NCI-H748 (cell line): ENCODE data around the gene OGFOD2.

Source experiments
- DNase-seq: peaks from one replicate; lab custom pipeline; 2025; ENCODE audit not compliant: unreplicated experiment; lab: John Stamatoyannopoulos, UW

OGFOD2 gene

DNA sequence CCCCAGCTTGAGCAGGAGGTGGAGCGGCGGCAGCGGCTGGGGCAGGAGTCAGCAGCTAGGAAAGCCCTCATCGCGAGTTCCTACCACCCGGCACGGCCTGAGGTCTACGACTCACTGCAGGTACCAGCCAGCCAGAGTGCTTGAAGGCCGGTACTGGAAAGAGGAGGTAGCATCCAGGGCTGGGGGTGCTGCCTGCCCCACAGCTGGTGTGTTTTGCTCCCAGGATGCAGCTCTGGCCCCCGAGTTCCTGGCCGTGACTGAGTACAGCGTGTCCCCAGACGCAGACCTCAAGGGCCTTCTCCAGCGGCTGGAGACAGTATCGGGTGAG, 1.6 kb downstream of the OGFOD2 start:
- DNase-seq, result no peak

DNA sequence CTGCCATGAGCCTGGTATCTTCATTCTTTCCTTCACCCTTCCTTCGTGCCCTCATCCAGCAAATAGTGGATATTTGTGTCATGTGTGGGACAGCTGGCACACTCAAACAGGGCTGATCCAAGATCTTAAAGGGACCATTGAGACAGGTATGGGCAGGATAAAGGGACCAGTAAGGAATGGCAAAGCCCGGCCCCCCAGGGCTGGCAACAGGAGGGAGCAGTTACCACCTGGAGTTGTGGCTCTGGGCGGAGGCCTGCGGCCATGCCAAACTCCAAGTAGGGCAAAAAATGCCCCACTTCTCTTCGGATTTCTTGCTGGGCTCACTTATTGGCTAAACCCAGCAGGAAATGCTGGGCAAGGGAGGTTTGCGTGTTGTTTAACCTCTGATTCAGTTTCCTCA, 2.1 kb downstream of the OGFOD2 start:
- no peak for DNase-seq

DNA sequence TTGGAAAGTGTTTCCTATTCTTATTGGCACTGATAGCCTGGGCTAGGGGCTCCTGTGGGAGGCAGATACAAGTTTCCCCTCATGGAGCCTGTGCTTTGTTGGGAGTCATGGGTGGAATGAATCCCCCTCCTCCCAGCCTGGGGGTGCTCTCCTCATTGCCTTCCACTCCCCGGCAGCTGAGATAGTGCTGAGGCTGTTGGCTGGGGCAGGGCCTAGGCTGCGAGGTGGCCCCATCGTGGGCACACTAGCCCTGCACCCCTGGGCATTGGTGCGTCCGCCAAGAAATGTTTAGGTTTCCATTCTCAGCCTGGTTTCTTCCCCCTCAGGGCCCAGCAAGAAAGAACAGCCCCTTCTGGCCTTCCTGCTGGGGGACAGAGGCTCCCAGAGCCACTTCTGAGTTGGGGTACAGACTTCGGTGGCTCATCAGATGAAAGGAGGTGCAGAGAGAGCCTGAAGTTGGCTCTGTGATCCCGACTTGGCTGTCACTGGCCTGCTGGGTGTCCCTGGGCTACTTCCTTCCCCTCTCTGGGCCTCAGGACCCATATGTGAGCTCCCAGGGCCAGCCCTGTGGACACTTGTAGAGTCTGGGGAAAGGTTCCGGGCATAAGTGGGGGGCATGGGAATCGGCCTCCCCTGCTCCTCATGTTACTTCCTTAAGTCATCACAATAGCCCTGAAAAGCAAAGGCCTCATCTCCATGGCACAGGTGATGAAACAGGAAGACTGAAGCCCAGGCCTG, 2.8 kb downstream of the OGFOD2 start:
- no peak for DNase-seq

DNA sequence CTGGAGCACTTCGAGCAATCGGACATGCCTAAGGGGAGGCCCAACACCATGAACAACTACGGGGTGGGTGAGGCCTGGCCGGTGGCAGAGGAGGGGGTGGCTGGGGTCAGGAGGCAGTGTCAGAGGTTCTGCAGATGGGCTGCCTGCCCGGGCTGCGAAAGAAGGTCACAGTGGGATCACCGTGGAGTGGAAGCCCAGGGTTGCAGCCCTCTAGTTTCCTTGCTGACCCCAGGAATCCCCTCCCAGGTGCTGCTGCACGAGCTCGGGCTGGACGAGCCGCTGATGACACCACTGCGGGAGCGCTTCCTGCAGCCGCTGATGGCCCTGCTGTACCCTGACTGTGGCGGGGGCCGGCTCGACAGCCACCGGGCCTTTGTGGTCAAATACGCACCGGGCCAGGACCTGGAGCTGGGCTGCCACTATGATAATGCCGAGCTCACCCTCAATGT, 3.5 kb downstream of the OGFOD2 start:
- DNase-seq, result no peak

DNA sequence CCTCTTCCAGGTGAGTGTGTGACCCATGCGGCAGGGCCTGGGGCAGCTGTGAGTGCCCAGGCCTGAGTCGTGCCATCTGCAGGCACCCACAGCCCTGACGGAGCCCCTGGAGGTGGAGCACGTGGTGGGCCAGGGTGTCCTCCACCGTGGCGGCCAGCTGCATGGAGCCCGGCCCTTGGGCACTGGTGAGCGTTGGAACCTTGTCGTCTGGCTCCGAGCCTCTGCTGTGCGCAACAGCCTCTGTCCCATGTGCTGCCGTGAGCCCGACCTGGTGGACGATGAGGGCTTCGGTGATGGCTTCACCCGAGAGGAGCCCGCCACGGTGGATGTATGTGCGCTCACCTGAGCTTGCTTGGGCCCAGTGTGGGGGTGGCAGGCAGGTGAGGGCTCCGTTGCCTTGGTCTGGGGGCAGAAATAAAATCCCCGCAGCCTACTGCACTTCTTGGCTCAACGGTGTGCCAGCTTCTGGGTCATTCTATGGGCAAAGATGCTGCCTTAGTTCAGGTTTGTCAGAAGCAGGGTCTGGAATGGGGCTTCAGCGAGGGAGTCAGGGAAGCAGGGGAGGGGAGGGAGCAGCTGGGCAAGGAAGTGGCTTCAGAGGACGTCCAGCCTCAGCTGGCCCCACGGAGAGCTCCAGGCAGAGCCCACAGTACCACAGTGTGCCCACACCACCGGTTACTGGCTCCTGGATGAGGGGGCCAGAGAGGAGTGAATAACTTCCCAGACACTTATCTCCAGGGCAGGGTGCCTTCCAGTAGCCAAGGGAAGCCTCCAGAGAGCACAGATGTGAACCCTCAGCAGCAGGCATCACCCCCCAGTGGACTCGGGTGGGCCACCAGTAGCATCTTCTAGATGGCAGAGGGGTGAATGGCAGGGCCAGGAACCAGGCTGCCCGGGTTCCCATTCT, 4.2 kb downstream of the OGFOD2 start:
- peak; percentile 36 for DNase-seq

DNA sequence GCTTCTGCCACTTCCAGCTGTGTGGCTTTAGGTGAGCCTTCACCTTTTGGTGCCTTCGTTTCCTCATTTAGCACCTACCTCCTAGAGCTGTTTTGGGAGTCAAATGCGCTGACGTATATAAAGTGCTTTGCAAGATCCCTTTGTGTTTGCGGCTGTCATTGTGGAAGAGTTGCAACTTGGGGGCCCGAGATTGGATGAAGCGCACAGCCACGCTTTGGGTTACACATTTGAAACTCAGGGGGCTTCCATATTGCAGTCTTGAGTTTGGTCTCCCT, 4.8 kb downstream of the OGFOD2 start:
- DNase-seq, result peak; percentile 44

DNA sequence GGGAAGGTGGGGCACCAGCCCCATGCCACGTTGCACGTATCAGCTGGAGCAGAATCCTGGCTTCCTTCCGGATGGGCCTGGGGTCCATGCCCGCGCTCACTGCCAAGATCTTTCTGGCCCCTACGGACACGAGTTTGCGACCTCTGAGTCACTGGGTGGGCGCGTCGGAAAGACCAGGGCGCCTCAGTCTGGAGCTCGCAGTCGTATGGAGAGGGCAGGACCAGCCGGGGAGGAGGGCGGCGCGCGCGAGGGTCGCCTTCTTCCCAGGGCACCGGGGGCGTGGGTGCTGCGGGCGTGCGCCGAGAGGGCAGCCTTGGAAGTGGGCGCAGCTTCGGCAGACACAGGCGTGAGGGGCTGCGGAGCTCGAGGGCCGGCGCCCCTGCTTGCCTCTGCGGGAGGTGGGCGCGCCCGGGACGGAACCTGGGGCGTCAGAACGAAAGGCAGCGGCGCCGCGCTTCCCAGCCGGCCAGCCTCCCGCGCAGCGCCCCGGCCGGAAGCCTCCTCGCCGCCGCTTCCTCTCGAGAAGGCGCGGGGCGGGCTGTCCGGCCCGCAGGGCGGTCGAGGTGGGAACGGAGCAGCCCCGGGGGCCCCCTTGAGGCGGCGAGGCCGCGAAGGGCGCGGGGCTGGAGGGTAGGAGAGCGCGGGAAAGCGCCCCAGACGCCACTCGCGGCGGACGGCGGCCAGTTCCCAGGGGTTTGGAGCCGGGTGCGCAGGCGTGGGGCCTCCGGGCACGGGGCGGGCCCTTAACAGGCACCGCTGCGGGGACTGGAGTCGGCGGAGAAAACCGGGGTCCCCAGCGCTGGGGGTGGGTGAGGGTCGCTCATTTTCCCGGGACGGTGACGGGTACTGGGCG, 5.4 kb downstream of the OGFOD2 start, which contains the start of gene ARL6IP4:
Gene ARL6IP4, plus strand, starts transcription at position 499 of the 853 bp plus-strand sequence. CDS start 459 bp downstream, outside the sequence.
- DNase-seq, result peak; percentile 70

DNA sequence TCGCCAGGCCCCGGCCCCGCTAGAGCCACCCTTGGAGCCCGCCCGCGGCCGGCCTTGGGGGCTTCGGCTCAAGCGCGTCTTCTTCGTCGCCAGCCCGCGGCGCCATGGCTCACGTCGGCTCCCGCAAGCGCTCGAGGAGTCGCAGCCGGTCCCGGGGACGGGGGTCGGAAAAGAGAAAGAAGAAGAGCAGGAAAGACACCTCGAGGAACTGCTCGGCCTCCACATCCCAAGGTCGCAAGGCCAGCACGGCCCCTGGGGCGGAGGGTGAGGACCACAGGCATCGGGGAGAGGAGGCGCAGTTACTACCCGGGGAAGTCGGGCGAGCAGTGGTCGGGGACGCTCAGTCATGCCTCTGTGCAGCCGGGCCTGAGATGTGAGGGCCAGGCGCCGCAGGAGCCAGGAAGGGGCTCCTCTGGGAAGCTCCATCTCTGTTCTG, 6.0 kb downstream of the OGFOD2 start:
- peak; percentile 62 for DNase-seq

DNA sequence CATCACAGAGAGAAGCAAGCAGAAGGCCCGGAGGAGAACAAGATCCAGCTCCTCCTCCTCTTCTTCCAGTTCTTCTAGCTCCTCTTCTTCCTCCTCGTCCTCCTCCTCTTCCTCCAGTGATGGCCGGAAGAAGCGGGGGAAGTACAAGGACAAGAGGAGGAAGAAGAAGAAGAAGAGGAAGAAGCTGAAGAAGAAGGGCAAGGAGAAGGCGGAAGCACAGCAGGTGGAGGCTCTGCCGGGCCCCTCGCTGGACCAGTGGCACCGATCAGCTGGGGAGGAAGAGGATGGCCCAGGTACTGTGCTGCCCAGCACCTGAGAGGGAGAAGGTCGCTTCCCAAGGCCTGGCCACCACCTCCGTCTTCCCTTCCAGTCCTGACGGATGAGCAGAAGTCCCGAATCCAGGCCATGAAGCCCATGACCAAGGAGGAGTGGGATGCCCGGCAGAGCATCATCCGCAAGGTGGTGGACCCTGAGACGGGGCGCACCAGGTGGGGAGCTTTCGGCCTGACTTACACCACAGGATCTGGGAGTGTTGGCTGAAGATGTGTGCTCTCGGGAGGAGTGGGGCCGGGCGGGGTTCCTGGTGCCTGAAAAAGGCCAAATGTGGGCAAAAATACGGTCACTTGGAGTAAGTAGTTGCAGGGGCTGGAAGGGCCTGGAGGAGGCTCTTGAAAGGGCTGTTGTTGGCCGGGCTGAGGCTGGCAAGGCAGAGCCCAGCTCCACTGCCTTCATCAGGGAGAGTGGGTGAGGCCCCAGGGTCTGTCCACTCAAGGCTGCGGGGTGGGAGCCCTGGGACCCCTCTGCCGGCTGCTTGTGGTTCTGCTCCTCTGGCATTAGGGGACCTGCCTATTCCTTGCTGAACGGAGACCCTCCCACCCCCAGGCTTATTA, 6.8 kb downstream of the OGFOD2 start:
- no peak for DNase-seq

DNA sequence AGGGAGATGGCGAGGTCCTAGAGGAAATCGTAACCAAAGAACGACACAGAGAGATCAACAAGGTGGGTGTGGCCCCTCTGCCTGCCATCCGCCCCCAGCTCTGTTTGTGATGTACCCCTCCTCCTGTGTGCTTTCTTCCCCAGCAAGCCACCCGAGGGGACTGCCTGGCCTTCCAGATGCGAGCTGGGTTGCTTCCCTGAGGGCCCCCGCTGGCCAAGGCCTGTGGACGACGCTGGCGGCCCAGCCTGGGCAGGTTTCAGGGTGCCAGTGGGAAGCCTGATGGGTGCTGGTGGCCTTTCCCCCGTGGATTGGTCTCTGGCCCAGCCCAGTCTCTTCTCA, 7.4 kb downstream of the OGFOD2 start:
- no peak for DNase-seq

DNA sequence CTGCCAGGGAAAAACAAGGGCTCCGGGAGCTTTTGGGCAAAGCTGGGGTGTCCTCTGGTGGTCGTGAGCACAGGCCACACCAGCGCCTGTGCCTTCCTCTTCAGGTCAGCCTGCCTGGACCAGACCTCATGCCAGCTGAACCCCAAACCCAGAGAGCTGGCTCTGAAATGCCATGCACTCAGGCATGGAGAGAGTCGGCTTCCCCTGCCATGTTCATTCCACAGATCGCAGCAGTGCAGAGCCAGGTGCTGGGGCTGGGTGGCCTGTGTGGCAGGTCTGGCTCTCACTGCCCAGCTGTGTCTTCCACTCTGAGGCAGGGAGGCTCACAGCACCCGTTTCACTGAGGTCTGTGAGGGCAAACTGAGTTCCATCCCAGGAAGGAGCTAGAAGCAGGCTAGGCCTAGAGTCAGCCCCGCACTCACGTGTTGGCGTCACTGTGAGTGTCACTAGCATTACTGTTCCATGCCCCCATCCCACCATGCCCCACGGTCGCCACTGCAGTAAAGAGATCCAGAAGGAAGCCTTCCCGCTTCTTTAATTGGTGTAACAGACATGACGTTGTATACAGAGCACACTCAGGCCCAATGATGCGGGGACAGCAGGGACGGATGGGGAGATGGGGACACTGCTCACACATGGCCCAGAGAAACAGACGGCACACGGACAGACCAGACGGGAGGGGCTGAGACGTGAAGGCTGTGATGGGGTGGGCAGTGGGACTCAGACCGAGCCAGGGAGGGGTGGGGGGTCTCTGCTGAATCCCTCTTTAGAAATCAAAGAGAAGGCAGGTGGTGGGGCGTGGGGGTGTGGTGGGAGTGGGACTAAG, 8.1 kb downstream of the OGFOD2 start:
- DNase-seq, result no peak

DNA sequence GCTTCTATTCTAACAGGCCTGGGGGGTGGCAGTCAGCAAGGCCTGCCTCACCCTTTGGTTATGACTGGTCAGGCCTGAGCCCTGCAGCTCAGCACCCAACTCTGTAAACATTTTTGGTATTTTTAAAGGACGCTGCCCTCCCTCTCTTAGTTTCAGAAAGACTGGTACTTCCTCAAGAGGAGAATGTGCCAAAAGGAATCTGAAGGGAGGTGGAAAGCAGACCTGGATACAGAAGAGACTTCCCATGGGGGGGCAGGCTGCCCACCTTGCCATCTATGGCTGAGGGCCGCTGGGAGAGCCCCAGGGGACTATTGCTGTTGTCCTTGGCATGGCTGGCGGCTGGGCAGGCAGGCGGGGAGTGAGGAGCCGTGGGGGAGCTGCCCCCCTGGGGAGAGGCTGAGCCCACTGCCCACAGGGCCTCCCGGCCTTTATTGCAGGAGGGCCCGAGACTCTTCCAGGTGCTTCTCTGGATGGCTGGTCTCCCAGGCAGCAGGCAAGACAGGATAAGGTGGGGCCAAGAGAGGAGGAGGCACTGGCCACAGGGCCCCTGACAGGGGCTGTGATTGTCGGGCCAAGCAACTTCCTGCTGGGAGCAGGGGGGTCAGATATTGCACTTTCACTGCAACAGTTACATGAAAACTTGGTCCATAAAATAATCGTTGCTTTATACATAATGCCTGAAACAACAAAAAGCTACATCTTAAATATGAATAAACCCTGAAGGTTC, 8.9 kb downstream of the OGFOD2 start:
- no peak for DNase-seq

DNA sequence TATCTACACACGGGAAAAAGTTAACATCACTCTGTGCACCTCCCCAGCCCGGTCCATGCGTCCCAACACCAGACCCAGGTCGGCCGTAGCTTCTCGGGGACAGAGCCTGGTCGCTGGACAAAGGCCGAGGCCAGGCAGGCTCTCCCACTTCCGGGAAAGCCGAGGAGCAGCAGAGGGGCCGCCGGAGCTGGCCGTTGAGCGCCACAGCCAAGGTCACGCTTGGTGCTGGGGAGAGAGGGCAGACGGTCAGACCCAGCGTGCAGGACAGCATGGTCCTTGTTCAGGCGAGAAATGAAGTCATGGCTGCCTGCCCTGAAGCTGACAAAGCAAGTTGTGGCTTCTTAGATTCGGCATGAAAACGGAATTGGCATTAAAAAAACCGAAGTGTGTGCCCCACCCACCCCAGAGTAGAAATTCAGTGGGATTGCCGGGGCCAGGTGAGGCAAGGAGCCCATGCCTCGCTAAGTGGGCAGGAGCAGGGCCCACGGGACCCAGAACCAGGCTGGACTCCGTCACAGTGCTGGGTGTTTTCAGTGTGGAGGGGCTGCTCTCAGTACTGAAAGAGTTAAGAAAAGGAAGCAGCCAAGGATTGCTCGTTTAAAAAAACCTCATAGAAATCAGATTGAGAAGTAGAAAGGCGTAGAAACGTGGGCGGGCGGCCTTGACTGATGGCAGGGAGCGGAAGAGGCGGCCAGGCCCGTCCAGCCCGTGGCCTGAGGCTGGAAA, 9.7 kb downstream of the OGFOD2 start:
- no peak for DNase-seq

DNA sequence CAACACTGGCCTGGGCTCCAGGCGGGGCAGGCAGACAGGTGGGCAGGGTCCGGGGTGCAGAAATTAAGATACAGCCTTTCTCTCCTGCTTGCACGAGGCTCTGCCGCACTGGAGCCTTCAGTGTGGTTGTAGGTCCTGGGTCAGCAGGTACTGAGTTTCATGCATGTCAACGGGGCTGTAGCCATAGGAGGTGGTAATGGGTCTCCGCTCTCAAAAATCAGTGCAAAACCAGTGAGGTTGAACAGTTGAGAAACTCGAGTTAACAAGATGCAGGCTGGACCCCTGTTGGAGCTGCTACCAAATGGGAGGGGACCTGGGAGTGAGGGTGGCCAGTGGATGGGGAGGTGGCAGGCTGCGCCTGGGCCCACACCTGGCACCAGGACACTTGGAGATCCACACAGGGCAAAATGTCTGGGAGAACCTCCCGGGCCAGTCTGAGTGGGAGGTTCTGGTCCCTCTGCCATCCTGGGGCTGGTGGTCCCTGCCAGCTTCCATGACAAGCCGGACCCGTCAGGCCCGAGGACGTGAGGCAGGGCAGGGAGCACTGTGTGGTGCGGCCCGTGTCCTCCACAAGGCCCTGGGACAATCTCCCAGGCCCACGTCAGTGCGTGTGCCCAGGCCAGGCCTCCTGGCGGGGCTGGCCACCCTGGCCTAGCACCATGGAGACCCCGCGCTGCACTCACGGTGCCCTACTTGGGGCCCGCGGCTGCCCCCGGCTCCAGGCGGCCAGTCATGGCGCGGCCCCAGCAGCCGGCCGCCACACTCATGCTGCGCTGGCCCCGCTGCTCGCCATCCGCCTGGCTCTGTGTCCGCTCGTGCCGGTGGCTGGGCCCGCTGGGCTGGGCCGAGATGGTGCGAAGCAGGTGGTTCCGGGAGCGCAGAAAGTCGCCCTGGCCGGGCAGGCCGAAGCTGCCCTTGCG, 10.6 kb downstream of the OGFOD2 start:
- no peak for DNase-seq

DNA sequence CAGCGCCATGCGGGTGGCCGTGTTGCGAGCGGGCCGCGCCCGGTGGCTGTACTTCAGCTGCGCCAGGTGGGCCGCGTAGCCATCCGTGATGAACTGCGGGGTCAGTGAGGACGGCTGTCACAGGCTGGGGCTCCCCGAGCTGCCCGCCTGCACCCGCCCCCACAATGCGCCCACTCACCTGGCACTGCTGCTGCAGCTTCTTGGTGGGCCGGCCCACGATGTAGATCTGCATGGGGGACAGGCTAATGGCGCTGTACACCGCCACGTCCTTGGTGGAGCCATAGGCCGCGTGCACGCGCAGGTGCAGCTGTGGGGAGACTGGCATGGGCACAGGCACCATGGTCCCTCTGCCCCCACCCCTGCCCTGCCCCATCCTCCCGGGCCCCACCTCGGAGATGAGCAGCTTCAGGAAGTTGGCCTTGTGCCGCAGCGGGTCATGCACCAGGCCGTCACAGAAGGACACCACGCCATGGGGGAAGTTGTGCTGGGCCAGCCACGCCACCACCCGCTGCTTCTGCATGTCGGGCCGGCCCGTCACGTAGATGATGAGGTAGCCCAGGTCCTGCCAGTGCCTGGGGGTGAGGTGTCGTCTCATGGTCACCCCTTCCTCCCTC, 11.3 kb downstream of the OGFOD2 start:
- no peak for DNase-seq

DNA sequence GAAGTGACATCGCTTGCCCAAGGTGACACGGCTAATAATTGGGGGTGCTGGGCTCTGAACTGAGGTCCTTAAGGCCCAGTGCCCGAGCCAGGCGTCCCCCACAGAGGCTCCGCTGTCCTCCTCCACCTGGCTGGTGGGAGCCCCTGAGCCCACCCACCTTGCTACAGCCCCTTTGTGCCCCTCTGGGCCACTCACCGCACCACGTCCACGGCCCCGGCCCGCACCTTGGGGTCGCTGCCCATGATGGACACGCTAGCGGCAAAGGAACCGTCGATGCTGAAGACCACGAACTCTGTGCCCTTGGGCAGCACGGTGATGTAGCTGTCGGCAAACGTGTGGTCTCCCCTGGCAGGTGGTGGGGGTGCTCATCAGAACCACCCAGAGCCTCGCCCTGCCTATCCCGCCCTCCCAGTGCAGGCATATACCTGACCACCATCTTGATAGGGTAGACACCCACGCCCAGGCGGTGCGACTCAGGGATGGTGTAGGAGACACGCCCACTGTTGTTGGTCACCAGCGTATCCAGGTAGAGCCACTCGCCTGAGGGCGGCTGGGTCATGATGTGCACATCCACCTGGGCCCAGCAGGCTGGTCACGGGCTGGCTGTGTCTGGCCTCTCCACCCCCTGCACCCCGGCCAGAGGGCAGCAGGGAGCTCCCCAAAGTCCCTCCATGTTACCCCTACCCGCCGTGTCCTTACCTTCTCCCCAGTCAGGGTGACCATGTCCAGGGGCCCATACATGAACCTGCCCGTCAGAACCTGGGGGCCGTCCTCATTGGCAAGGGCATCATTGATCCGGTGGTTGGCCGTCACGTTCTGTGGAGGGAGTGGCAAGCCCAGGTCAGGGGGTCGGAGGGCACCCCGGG, 12.3 kb downstream of the OGFOD2 start:
- no peak for DNase-seq
